Neuronal stem cell (in vitro differentiated cells): ENCODE measurements around the gene DGLUCY.

Source experiments
- DNase-seq: peaks from one replicate; pipeline ENCODE4 v3.0.0-alpha.2; 2013; ENCODE audit warnings: low spot score
- H2AFZ ChIP-seq: one replicate; pipeline ENCODE4 v1.6.1; 2013; ENCODE audit warnings: mild to moderate bottlenecking, low read length, inconsistent platforms
- H2AK5ac ChIP-seq: 2 replicates; pipeline ENCODE4 v1.6.1; 2013; ENCODE audit warnings: low read depth, mild to moderate bottlenecking, inconsistent platforms, low read length, moderate library complexity, mixed read lengths
- H2BK120ac ChIP-seq: 2 replicates; pipeline ENCODE4 v1.6.1; 2013; ENCODE audit warnings: low read depth, mild to moderate bottlenecking, inconsistent platforms, low read length, moderate library complexity, mixed read lengths
- H2BK12ac ChIP-seq: one replicate; pipeline ENCODE4 v1.6.1; 2013; ENCODE audit warnings: low read length, inconsistent platforms
- H2BK15ac ChIP-seq: 2 replicates; pipeline ENCODE4 v1.6.1; 2013; ENCODE audit warnings: mild to moderate bottlenecking, low read length, inconsistent platforms, mixed read lengths
- H2BK5ac ChIP-seq: one replicate; pipeline ENCODE4 v1.6.1; 2013; ENCODE audit warnings: inconsistent platforms, mild to moderate bottlenecking, low read length, moderate library complexity
- H3K14ac ChIP-seq: one replicate; pipeline ENCODE4 v1.6.1; 2013; ENCODE audit warnings: low read length, inconsistent platforms
- H3K18ac ChIP-seq: 2 replicates; pipeline ENCODE4 v1.6.1; 2013; ENCODE audit warnings: low read length, inconsistent platforms
- H3K23ac ChIP-seq: 2 replicates; pipeline ENCODE4 v1.6.1; 2013; ENCODE audit warnings: low read depth, mild to moderate bottlenecking, mixed read lengths, low read length, inconsistent platforms; ENCODE audit not compliant: poor library complexity
- H3K27ac ChIP-seq: replicated peaks from 3 replicates; pipeline ENCODE4 v1.5.1; 2013; ENCODE audit warnings: low read length, inconsistent platforms
- H3K27me3 ChIP-seq, 3 experiments: 2 replicates each; pipeline ENCODE4 v1.6.1; 2013; ENCODE audit warnings: low read length in 3 of 3, mild to moderate bottlenecking in 2 of 3, inconsistent platforms in 1 of 3, low read depth in 1 of 3, mixed read lengths in 1 of 3, moderate library complexity in 1 of 3; ENCODE audit not compliant: control insufficient read depth in 3 of 3, insufficient read depth in 3 of 3
- H3K36me3 ChIP-seq, 2 donors: replicated peaks in 1 of 2; 2 replicates each; pipeline ENCODE4 v1.6.1; 2013; ENCODE audit warnings: low read length in 2 of 2; ENCODE audit not compliant: control insufficient read depth in 2 of 2, insufficient read depth in 2 of 2
- H3K4ac ChIP-seq: 2 replicates; pipeline ENCODE4 v1.6.1; 2013; ENCODE audit warnings: inconsistent platforms, mild to moderate bottlenecking, low read length, moderate library complexity
- H3K4me1 ChIP-seq, 2 donors: 1 replicate in 1 of 2; 2 replicates in 1 of 2; pipeline ENCODE4 v1.6.1; 2013; ENCODE audit warnings: low read length in 2 of 2, low read depth in 1 of 2; ENCODE audit not compliant: control insufficient read depth in 2 of 2, insufficient read depth in 1 of 2
- H3K4me2 ChIP-seq: one replicate; pipeline ENCODE4 v1.6.1; 2013; ENCODE audit warnings: mild to moderate bottlenecking, low read length, inconsistent platforms; ENCODE audit not compliant: insufficient read depth, poor library complexity, severe bottlenecking
- H3K4me3 ChIP-seq, 2 donors: 2 replicates each; pipeline ENCODE4 v1.5.1; 2013; ENCODE audit warnings: low read length in 2 of 2, mild to moderate bottlenecking in 2 of 2, inconsistent platforms in 1 of 2, moderate library complexity in 1 of 2
- H3K79me1 ChIP-seq: one replicate; pipeline ENCODE4 v1.6.1; 2013; ENCODE audit warnings: low read depth, mild to moderate bottlenecking, inconsistent platforms, low read length, moderate library complexity
- H3K9ac ChIP-seq: one replicate; pipeline ENCODE4 v1.6.1; 2013; ENCODE audit warnings: mild to moderate bottlenecking, low read depth, low read length, inconsistent platforms; ENCODE audit not compliant: poor library complexity
- H3K9me3 ChIP-seq, 2 donors: replicated peaks in 1 of 2; 2 replicates each; pipeline versions ENCODE3 to v1.6.1; 2013; ENCODE audit warnings: low read length in 2 of 2, mild to moderate bottlenecking in 2 of 2, inconsistent platforms in 1 of 2, low read depth in 1 of 2, mixed read lengths in 1 of 2, moderate library complexity in 1 of 2; ENCODE audit not compliant: control insufficient read depth in 2 of 2, insufficient read depth in 1 of 2
- H4K8ac ChIP-seq: one replicate; pipeline ENCODE4 v1.6.1; 2013; ENCODE audit warnings: low read depth, mild to moderate bottlenecking, inconsistent platforms, low read length, moderate library complexity
- H4K91ac ChIP-seq: one replicate; pipeline ENCODE4 v1.6.1; 2013; ENCODE audit warnings: low read length, low read depth, mild to moderate bottlenecking, inconsistent platforms; ENCODE audit not compliant: poor library complexity
- WGBS, 2 donors: extraction: QIAGEN DNeasy Blood & Tissue Kit; methylation state at CpG; one replicate each; pipeline ENCODE4 v1.1.7; 2013; ENCODE audit warnings: missing lambda C conversion rate in 2 of 2, mixed read lengths in 1 of 2; ENCODE audit not compliant: insufficient read length in 2 of 2, insufficient replicate concordance in 1 of 2; ENCODE audit errors: extremely low coverage in 2 of 2; 5-methylcytosine and 5-hydroxymethylcytosine counted together

DGLUCY gene

DNA sequence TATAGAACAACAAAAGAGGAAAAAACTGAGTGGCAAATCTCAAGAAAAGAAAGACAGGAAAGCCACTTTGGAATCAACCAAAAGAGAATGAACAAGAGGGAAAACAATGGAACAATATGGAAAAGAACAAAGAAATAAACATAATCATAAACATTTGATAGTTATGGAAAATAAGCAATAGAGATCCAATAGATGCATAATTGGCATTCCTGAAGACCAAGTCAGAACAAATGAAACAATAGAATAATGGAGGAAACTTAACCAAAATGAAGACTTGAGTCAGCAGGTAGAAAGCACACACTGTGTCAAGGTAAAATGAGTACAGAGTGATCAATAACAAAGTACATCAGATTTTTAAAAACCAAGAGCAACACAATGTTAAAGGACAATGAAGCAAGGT lies 43.3 kb upstream of the DGLUCY start:
- DNase-seq = no peak
- H3K4me1 ChIP-seq = no peaks in the 10 kb centered on the region
- no peak overlapping the region for H3K14ac ChIP-seq
- H2BK12ac ChIP-seq = no peak overlapping the region
- H3K18ac ChIP-seq = no peak overlapping the region
- no peak overlapping the region for H4K91ac ChIP-seq
- no peak overlapping the region for H2BK120ac ChIP-seq
- H3K4ac ChIP-seq = no peak overlapping the region
- no peaks in the 10 kb centered on the region for H3K27me3 ChIP-seq
- no peak overlapping the region for H2BK15ac ChIP-seq
- no peak overlapping the region for H3K4me3 ChIP-seq
- no peak overlapping the region for H2BK5ac ChIP-seq
- no peak overlapping the region for H2AFZ ChIP-seq
- no peak overlapping the region for H3K27ac ChIP-seq
- H3K4me2 ChIP-seq = no peak overlapping the region
- H3K9me3 ChIP-seq = no peaks in the 10 kb centered on the region
- no peak overlapping the region for H3K23ac ChIP-seq
- no peak overlapping the region for H2AK5ac ChIP-seq
- H3K79me1 ChIP-seq = peaks cover 1% of the 10 kb centered on the region
- no peak overlapping the region for H4K8ac ChIP-seq
- H3K36me3 ChIP-seq = no peaks in the 10 kb centered on the region
- no peak overlapping the region for H3K9ac ChIP-seq

DNA sequence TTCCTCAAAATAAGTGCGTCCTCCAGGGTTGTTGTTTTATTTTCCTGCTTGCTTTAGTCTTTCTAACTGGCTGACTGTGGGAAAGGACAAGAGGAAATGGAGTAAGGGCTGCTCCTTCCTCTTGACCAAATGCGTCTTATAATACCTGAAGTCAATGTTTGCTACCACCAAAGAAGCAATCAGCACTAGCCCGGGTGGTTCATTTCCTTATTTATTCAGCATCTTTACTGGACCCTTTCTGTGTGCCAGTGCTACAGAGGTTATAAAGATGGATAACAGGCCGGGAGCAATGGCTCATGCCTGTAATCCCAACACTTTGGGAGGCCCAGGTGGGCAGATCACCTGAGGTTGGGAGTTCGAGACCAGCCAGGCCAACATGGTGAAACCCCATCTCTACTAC lies 38.3 kb upstream of the DGLUCY start:
- Histone ChIP-seq H3K9me3 (no peaks in the 10 kb centered on the region), H3K36me3 (no peaks in the 10 kb centered on the region), H2AK5ac (no peak overlapping the region), H2BK120ac (no peak overlapping the region), H3K4ac (no peak overlapping the region), H3K18ac (no peak overlapping the region), H3K14ac (no peak overlapping the region), H3K4me3 (no peak overlapping the region), H3K23ac (no peak overlapping the region), H3K9ac (no peak overlapping the region), H2BK5ac (no peak overlapping the region), H3K27me3 (no peaks in the 10 kb centered on the region), H2BK12ac (no peak overlapping the region), H3K27ac (no peak overlapping the region), H2AFZ (no peak overlapping the region), H3K79me1 (peaks cover 2% of the 10 kb centered on the region), H3K4me2 (no peak overlapping the region), H4K8ac (no peak overlapping the region), H4K91ac (no peak overlapping the region), H3K4me1 (peaks cover 2 to 6% of the 10 kb centered on the region in 2 donors), H2BK15ac (no peak overlapping the region)
- no CpG with 5 or more reads among the region's 5 CpGs for WGBS, 2 donors
- no peak for DNase-seq

DNA sequence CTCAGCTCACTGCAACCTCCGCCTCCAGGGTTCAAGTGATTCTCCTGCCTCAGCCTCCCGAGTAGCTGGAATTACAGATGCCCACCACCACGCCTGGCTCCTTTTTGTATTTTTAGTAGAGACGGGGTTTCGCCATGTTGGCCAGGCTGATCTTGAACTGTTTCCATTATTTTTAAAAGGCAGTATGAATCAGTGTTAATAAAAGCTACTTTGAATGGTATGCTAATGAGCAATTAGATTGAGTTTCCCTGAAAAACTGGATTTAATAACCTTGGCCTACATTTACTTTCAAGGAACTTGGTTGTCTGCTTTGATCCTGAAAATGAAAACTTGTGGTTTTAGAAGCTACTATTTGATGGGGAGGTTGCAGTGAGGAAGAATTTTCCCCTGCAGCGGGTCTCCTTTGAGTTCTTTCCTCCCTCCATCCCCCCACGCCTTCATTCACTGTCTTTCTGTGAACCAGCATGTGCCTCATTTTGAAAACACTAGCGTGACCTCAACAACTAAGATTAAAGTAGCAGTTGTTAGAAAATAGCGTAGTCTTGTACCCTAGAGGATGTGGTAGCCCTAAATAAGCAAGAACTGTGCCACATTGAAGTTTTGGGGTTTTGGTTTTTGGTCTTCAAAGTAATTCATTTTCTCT lies 35.7 kb upstream of the DGLUCY start:
- Histone ChIP-seq H4K8ac (no peak overlapping the region), H3K9me3 (peaks cover 0 to 2% of the 10 kb centered on the region in 2 donors), H3K4me2 (no peak overlapping the region), H4K91ac (no peak overlapping the region), H2BK12ac (no peak overlapping the region), H3K4ac (no peak overlapping the region), H3K23ac (no peak overlapping the region), H3K14ac (no peak overlapping the region), H3K36me3 (no peaks in the 10 kb centered on the region), H3K27me3 (no peaks in the 10 kb centered on the region), H3K79me1 (peaks cover 2% of the 10 kb centered on the region), H2AK5ac (no peak overlapping the region), H3K4me3 (no peak overlapping the region), H3K27ac (no peak overlapping the region), H3K9ac (no peak overlapping the region), H2AFZ (peak overlapping the region; percentile 78), H3K4me1 (peaks cover 2 to 6% of the 10 kb centered on the region in 2 donors), H2BK15ac (no peak overlapping the region), H3K18ac (no peak overlapping the region), H2BK120ac (no peak overlapping the region), H2BK5ac (no peak overlapping the region)
- no CpG with 5 or more reads among the region's 9 CpGs for whole genome bisulfite sequencing, 2 donors
- DNase-seq = no peak

DNA sequence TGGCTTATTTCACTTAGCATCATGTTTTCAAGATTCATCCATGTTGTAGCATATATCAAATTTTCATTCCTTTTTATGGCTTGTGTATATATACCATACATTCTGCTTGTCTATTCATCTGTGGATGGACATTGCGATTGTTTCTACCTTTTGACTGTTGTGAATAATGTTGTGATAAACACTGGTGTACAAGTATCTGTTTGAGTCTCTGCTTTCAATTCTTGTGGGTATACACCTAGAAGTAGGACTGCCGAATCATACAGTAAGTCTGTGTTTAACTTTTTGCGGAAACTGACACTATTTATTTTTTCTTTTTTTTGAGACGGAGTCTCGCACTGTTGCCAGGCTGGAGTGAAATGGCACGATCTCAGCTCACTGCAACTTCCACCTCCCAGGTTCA lies 33.8 kb upstream of the DGLUCY start:
- no CpG with 5 or more reads among the region's 6 CpGs for WGBS, 2 donors

More for the DNA sequence above, 33.8 kb upstream of the DGLUCY start:
- H3K23ac ChIP-seq = no peak overlapping the region
- H4K8ac ChIP-seq = no peak overlapping the region
- no peak overlapping the region for H3K4me2 ChIP-seq
- H3K4ac ChIP-seq = no peak overlapping the region
- no peak overlapping the region for H2AK5ac ChIP-seq
- DNase-seq = no peak
- H3K4me3 ChIP-seq = no peak overlapping the region
- H3K27ac ChIP-seq = no peak overlapping the region
- H2BK15ac ChIP-seq = no peak overlapping the region
- no peaks in the 10 kb centered on the region for H3K27me3 ChIP-seq
- H3K14ac ChIP-seq = no peak overlapping the region
- no peak overlapping the region for H3K18ac ChIP-seq
- H3K36me3 ChIP-seq = no peaks in the 10 kb centered on the region
- no peak overlapping the region for H2BK5ac ChIP-seq
- no peak overlapping the region for H2AFZ ChIP-seq
- peaks cover 0 to 2% of the 10 kb centered on the region in 2 donors for H3K9me3 ChIP-seq
- H3K4me1 ChIP-seq = peaks cover 2 to 6% of the 10 kb centered on the region in 2 donors
- no peak overlapping the region for H2BK120ac ChIP-seq
- H2BK12ac ChIP-seq = no peak overlapping the region
- peaks cover 2% of the 10 kb centered on the region for H3K79me1 ChIP-seq
- no peak overlapping the region for H4K91ac ChIP-seq
- H3K9ac ChIP-seq = no peak overlapping the region
